SK-N-SH (cell line): ENCODE data around the gene FOSB. TPM values are rescaled to one million over a fixed set of nuclear protein-coding genes. Genes with fewer than 3 reads are reported as not detected.

ENCODE experiments used
- CTCF ChIA-PET: fragments of 300-600, 350-600 bp; formaldehyde crosslinking; extraction: SDS; loops from one replicate; lab custom pipeline; 2021; lab: Yijun Ruan, JAX
- POLR2A ChIA-PET: fragments of 350-600 bp; sonication (Branson Sonifier 250); formaldehyde crosslinking; extraction: SDS; loops from one replicate; lab custom pipeline; 2020; ENCODE audit warnings: antibody characterized with exemption, inconsistent platforms; lab: Yijun Ruan, JAX
- DNase-seq: peaks from one replicate; pipeline ENCODE4 v3.0.0; 2012
- H2AFZ ChIP-seq: fragments of 200-600 bp; sonication (generic); 2 replicates; pipeline ENCODE4 v1.8.1; 2016; ENCODE audit warnings: antibody characterized with exemption, mild to moderate bottlenecking, low read depth
- H3F3A ChIP-seq: fragments of 200-600 bp; sonication (generic); replicated peaks from 2 replicates; pipeline ENCODE3; 2016; ENCODE audit warnings: antibody characterized with exemption, mild to moderate bottlenecking; ENCODE audit not compliant: insufficient read depth
- H3K27ac ChIP-seq, 2 experiments: fragments of 200-500 bp in 1 of 2; fragments of 200-600 bp in 1 of 2; sonication (Bioruptor generic) in 1 of 2; sonication (generic), shearing (Covaris generic) in 1 of 2; 2 replicates each; pipeline versions ENCODE4 v1.5.1 to v1.6.1; 2014 to 2016; ENCODE audit warnings: low read depth in 2 of 2, inconsistent platforms in 1 of 2, low read length in 1 of 2, mild to moderate bottlenecking in 1 of 2, mixed read lengths in 1 of 2
- H3K27me3 ChIP-seq: fragments of 200-600 bp; sonication (generic), shearing (Covaris generic); 2 replicates; pipeline ENCODE4 v1.6.1; 2016; ENCODE audit warnings: mixed run types; ENCODE audit not compliant: insufficient read depth
- H3K36me3 ChIP-seq, 2 experiments: fragments of 200-500 bp in 1 of 2; fragments of 200-600 bp in 1 of 2; sonication (Bioruptor generic) in 1 of 2; sonication (generic) in 1 of 2; replicated peaks in 1 of 2; 2 replicates each; pipeline versions ENCODE3 to v1.5.1; 2014 to 2016; ENCODE audit warnings: low read length in 1 of 2, mild to moderate bottlenecking in 1 of 2; ENCODE audit not compliant: insufficient read depth in 2 of 2, control insufficient read depth in 1 of 2
- H3K4me1 ChIP-seq, 2 experiments: fragments of 200-500 bp in 1 of 2; fragments of 200-600 bp in 1 of 2; sonication (Bioruptor generic) in 1 of 2; sonication (generic), shearing (Covaris generic) in 1 of 2; 2 replicates each; pipeline versions ENCODE4 v1.5.1 to v1.6.1; 2014 to 2016; ENCODE audit warnings: low read depth in 1 of 2, low read length in 1 of 2, mixed run types in 1 of 2; ENCODE audit not compliant: insufficient read depth in 2 of 2, control insufficient read depth in 1 of 2
- H3K4me2 ChIP-seq: fragments of 200-600 bp; sonication (generic), shearing (Covaris generic); 2 replicates; pipeline ENCODE4 v1.6.1; 2017; ENCODE audit warnings: mixed run types
- H3K4me3 ChIP-seq, 2 experiments: fragments of 200-500 bp in 1 of 2; fragments of 200-600 bp in 1 of 2; sonication (Bioruptor generic) in 1 of 2; sonication (generic), shearing (Covaris generic) in 1 of 2; 2 replicates each; pipeline versions ENCODE4 v1.5.1 to v1.8.1; 2014 to 2016; ENCODE audit warnings: low read depth in 2 of 2, inconsistent platforms in 1 of 2, low read length in 1 of 2, mild to moderate bottlenecking in 1 of 2, mixed read lengths in 1 of 2, moderate library complexity in 1 of 2
- H3K79me2 ChIP-seq: fragments of 200-600 bp; sonication (generic); 2 replicates; pipeline ENCODE4 v1.8.1; 2017; ENCODE audit warnings: mild to moderate bottlenecking; ENCODE audit not compliant: insufficient read depth
- H3K9ac ChIP-seq: fragments of 200-600 bp; sonication (generic); 2 replicates; pipeline ENCODE4 v1.6.1; 2017; ENCODE audit warnings: mixed run types
- H3K9me2 ChIP-seq: fragments of 200-600 bp; sonication (generic); 2 replicates; pipeline ENCODE4 v1.6.1; 2017; ENCODE audit warnings: mixed run types
- H3K9me3 ChIP-seq: fragments of 200-600 bp; sonication (generic); 2 replicates; pipeline ENCODE4 v1.6.1; 2017; ENCODE audit warnings: mixed run types, mild to moderate bottlenecking, moderate library complexity
- H4K20me1 ChIP-seq: fragments of 200-600 bp; sonication (generic); 2 replicates; pipeline ENCODE4 v1.6.1; 2017; ENCODE audit warnings: mild to moderate bottlenecking, mixed run types; ENCODE audit not compliant: insufficient read depth
- EP300 ChIP-seq, 2 experiments: IDR thresholded peaks; 2 replicates each; pipeline versions ENCODE4 v1.4.0 to v1.6.1; 2012; ENCODE audit warnings: borderline replicate concordance in 1 of 2, low read depth in 1 of 2, low read length in 1 of 2
- EZH2phosphoT487 ChIP-seq: fragments of 200-600 bp; sonication (generic); IDR thresholded peaks from 2 replicates; pipeline ENCODE4 v1.6.1; 2017; ENCODE audit warnings: low read depth, mixed run types, mild to moderate bottlenecking, antibody characterized with exemption, moderate library complexity, borderline replicate concordance
- GABPA ChIP-seq: IDR thresholded peaks from 2 replicates; pipeline ENCODE4 v1.4.0; 2012; ENCODE audit warnings: low read depth, mild to moderate bottlenecking
- GATA2 ChIP-seq: sonication (generic); formaldehyde crosslinking; IDR thresholded peaks from 2 replicates; pipeline ENCODE4 v1.5.0; 2020; ENCODE audit warnings: mild to moderate bottlenecking, missing genetic modification reagents
- POLR2AphosphoS5 ChIP-seq: IDR thresholded peaks from 2 replicates; pipeline ENCODE4 v1.6.1; 2012; ENCODE audit warnings: low read depth, low read length
- SIN3A ChIP-seq: IDR thresholded peaks from 2 replicates; pipeline ENCODE4 v1.6.1; 2012; ENCODE audit warnings: low read depth, mild to moderate bottlenecking, low read length, moderate library complexity, borderline replicate concordance
- SMC3 ChIP-seq: IDR thresholded peaks from 2 replicates; pipeline ENCODE4 v1.6.1; 2012; ENCODE audit warnings: low read depth, low read length, improper control_type of control experiment
- TCF12 ChIP-seq: IDR thresholded peaks from 2 replicates; pipeline ENCODE4 v1.4.0; 2012
- TEAD4 ChIP-seq: IDR thresholded peaks from 2 replicates; pipeline ENCODE4 v1.4.0; 2012; ENCODE audit warnings: mild to moderate bottlenecking, borderline replicate concordance; ENCODE audit not compliant: insufficient read depth
- WGBS: methylation state at CpG from one replicate; pipeline ENCODE4 v1.1.6; 2017; ENCODE audit warnings: low lambda C conversion rate; 5-methylcytosine and 5-hydroxymethylcytosine counted together
- polyA plus RNA-seq, 3 experiments: library from polyadenylated mRNA; depleted of rRNA; stranded (reverse); fragments of >200 nt; gene quantifications; 2 replicates each; pipeline ENCODE4 v1.2.3, GENCODE V29; 2012
- TF ChIP-seq, protein P1 (sequence below): IDR thresholded peaks from 2 replicates; pipeline ENCODE4; 2012
- TF ChIP-seq, protein P2 (sequence below): fragments of 150-350 bp; IDR thresholded peaks from 2 replicates; pipeline ENCODE4 v1.6.1; 2016; ENCODE audit warnings: mild to moderate bottlenecking, low read depth, low read length
- TF ChIP-seq, protein P3 (sequence below): IDR thresholded peaks from 2 replicates; pipeline ENCODE4 v1.4.0; 2012; ENCODE audit warnings: low read depth
- TF ChIP-seq, protein P4 (sequence below): fragments of 200-600 bp; sonication (generic); IDR thresholded peaks from 2 replicates; pipeline ENCODE4 v1.6.1; 2017; ENCODE audit warnings: antibody characterized with exemption, mild to moderate bottlenecking, moderate library complexity
- TF ChIP-seq, protein P5 (sequence below): IDR thresholded peaks from 2 replicates; pipeline ENCODE4 v1.6.1; 2012; ENCODE audit warnings: mild to moderate bottlenecking, low read depth, low read length, moderate library complexity
- TF ChIP-seq, protein P6 (sequence below): IDR thresholded peaks from 2 replicates; pipeline ENCODE4 v1.4.0; 2012; ENCODE audit warnings: low read depth, borderline replicate concordance

The FOSB gene
- polyA plus RNA-seq, 1 of the 3 experiments (the other 2 are of a cell fraction) = 78.2 TPM

DNA sequence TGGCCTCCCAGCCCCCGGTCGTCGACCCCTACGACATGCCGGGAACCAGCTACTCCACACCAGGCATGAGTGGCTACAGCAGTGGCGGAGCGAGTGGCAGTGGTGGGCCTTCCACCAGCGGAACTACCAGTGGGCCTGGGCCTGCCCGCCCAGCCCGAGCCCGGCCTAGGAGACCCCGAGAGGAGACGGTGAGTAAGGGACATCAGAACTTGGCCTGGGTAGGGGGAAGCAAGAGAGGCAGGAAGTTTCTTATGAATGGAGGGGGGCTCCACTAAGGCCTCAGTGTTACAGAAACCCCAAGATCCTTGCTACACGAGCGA is 2.9 kb downstream of the FOSB start:
- Histone ChIP-seq H3K27me3 (no peaks in the 10 kb centered on the region), H3F3A (peaks cover 7% of the 10 kb centered on the region), H3K9ac (no peak overlapping the region), H2AFZ (no peak overlapping the region), H3K9me2 (no peaks in the 10 kb centered on the region), H3K27ac (no peak overlapping the region), H4K20me1 (peaks cover 40% of the 10 kb centered on the region; the same call in 1 of the 2 replicates), H3K4me1 (peaks cover 0 to 19% of the 10 kb centered on the region in 2 experiments; a peak in 1 of 4 replicates), H3K36me3 (no peaks in the 10 kb centered on the region), H3K9me3 (no peaks in the 10 kb centered on the region), H3K4me2 (peak overlapping the region; percentile 99; the same call in 1 of the 2 replicates), H3K79me2 (no peaks in the 10 kb centered on the region), H3K4me3 (no peak overlapping the region)
- no peak for DNase-seq
- TF ChIP-seq EP300 (IDR thresholded peaks at IDR 0.05; ENCODE audit: borderline replicate concordance in 1 of 2, low read depth in 1 of 2, low read length in 1 of 2) = no peak
- TF ChIP-seq, protein P1, sequence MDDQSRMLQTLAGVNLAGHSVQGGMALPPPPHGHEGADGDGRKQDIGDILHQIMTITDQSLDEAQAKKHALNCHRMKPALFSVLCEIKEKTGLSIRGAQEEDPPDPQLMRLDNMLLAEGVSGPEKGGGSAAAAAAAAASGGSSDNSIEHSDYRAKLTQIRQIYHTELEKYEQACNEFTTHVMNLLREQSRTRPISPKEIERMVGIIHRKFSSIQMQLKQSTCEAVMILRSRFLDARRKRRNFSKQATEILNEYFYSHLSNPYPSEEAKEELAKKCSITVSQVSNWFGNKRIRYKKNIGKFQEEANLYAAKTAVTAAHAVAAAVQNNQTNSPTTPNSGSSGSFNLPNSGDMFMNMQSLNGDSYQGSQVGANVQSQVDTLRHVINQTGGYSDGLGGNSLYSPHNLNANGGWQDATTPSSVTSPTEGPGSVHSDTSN = no peak
- ChIA-PET POLR2A (no interaction called here), CTCF (interaction anchor here (2.4 to 27.6 kb wide), 4 partner anchors 8 to 28 kb away, joined by 5 to 870 read pairs (median 50); no protein-coding TSS in a partner anchor)
- WGBS = 82% methylated on average over 10 of the region's 15 CpGs

DNA sequence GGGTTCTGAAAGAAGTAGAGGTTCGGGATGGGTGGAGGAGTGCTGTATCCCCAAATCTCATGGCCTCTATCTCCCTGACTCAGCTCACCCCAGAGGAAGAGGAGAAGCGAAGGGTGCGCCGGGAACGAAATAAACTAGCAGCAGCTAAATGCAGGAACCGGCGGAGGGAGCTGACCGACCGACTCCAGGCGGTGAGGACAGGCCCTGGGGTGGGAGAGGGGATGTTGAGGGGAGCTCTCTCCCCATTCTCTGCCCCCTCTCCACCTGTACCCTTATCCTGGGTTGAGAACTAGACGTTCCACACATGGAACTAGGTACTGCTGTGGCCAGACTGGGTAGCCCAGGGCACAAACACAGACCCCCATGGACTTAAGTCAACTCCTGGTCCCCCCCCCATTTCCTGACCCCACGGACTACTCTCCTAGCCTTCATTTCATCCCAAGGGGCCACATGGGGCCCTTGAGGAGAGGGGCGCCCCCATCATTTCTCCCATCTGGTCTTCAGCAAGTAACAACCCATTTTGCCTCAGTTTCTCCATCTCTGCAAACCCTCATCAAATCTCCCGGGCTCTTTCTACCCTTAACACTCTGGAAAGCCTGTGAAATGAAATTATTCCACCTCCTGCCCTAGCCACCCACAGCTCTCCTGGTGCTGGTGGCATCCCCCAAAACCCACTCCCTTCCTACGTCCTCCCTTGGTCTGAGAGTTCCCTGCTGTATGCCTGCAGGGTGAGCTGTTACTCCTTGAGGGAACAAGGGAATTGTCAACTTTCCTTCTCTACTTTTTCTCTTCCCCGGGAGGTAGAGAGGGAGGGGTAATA is 3.5 kb downstream of the FOSB start:
- CTCF ChIA-PET = interaction anchor here (1.0 to 27.6 kb wide), 5 partner anchors 8 to 28 kb away, joined by 3 to 870 read pairs (median 28); no protein-coding TSS in a partner anchor

More for the DNA sequence above, 3.5 kb downstream of the FOSB start:
- Histone ChIP-seq H3K9me2 (no peaks in the 10 kb centered on the region), H3K36me3 (no peaks in the 10 kb centered on the region), H4K20me1 (peaks cover 40% of the 10 kb centered on the region; the same call in 1 of the 2 replicates), H3K9ac (no peak overlapping the region), H3K27ac (no peak overlapping the region), H3K79me2 (no peaks in the 10 kb centered on the region), H3K27me3 (no peaks in the 10 kb centered on the region), H3K4me3 (no peak overlapping the region), H3K4me2 (no peak overlapping the region), H3K4me1 (peaks cover 0 to 19% of the 10 kb centered on the region in 2 experiments; a peak in 1 of 4 replicates), H3F3A (peaks cover 11% of the 10 kb centered on the region), H2AFZ (no peak overlapping the region), H3K9me3 (no peaks in the 10 kb centered on the region)
- POLR2A ChIA-PET = no interaction called here
- 71% methylated on average over 15 of the region's 16 CpGs for WGBS
- no peak for DNase-seq
- TF ChIP-seq, protein P2, sequence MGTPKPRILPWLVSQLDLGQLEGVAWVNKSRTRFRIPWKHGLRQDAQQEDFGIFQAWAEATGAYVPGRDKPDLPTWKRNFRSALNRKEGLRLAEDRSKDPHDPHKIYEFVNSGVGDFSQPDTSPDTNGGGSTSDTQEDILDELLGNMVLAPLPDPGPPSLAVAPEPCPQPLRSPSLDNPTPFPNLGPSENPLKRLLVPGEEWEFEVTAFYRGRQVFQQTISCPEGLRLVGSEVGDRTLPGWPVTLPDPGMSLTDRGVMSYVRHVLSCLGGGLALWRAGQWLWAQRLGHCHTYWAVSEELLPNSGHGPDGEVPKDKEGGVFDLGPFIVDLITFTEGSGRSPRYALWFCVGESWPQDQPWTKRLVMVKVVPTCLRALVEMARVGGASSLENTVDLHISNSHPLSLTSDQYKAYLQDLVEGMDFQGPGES = no peak
- TF ChIP-seq SMC3 (no peak), TEAD4 (no peak), GATA2 (CRISPR knock-in tag) (no peak), EZH2phosphoT487 (no peak), SIN3A (no peak), GABPA (no peak), POLR2AphosphoS5 (no peak), TCF12 (no peak)
- TF ChIP-seq, protein P3, sequence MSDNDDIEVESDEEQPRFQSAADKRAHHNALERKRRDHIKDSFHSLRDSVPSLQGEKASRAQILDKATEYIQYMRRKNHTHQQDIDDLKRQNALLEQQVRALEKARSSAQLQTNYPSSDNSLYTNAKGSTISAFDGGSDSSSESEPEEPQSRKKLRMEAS = no peak
- TF ChIP-seq, protein P4, sequence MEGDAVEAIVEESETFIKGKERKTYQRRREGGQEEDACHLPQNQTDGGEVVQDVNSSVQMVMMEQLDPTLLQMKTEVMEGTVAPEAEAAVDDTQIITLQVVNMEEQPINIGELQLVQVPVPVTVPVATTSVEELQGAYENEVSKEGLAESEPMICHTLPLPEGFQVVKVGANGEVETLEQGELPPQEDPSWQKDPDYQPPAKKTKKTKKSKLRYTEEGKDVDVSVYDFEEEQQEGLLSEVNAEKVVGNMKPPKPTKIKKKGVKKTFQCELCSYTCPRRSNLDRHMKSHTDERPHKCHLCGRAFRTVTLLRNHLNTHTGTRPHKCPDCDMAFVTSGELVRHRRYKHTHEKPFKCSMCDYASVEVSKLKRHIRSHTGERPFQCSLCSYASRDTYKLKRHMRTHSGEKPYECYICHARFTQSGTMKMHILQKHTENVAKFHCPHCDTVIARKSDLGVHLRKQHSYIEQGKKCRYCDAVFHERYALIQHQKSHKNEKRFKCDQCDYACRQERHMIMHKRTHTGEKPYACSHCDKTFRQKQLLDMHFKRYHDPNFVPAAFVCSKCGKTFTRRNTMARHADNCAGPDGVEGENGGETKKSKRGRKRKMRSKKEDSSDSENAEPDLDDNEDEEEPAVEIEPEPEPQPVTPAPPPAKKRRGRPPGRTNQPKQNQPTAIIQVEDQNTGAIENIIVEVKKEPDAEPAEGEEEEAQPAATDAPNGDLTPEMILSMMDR = no peak
- TF ChIP-seq, protein P5, sequence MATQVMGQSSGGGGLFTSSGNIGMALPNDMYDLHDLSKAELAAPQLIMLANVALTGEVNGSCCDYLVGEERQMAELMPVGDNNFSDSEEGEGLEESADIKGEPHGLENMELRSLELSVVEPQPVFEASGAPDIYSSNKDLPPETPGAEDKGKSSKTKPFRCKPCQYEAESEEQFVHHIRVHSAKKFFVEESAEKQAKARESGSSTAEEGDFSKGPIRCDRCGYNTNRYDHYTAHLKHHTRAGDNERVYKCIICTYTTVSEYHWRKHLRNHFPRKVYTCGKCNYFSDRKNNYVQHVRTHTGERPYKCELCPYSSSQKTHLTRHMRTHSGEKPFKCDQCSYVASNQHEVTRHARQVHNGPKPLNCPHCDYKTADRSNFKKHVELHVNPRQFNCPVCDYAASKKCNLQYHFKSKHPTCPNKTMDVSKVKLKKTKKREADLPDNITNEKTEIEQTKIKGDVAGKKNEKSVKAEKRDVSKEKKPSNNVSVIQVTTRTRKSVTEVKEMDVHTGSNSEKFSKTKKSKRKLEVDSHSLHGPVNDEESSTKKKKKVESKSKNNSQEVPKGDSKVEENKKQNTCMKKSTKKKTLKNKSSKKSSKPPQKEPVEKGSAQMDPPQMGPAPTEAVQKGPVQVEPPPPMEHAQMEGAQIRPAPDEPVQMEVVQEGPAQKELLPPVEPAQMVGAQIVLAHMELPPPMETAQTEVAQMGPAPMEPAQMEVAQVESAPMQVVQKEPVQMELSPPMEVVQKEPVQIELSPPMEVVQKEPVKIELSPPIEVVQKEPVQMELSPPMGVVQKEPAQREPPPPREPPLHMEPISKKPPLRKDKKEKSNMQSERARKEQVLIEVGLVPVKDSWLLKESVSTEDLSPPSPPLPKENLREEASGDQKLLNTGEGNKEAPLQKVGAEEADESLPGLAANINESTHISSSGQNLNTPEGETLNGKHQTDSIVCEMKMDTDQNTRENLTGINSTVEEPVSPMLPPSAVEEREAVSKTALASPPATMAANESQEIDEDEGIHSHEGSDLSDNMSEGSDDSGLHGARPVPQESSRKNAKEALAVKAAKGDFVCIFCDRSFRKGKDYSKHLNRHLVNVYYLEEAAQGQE = no peak
- TF ChIP-seq, protein P6, sequence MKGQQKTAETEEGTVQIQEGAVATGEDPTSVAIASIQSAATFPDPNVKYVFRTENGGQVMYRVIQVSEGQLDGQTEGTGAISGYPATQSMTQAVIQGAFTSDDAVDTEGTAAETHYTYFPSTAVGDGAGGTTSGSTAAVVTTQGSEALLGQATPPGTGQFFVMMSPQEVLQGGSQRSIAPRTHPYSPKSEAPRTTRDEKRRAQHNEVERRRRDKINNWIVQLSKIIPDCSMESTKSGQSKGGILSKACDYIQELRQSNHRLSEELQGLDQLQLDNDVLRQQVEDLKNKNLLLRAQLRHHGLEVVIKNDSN = no peak
